ENCODE measurements around the gene SLC6A6.

SLC6A6 gene

GRCh38 chr3:14460342-14461005 lies 58.1 kb downstream of the SLC6A6 start:
- WGBS, result 84% methylated on average over 9 of the region's 9 CpGs
- Histone ChIP-seq H3K4me3 (ENCODE audit: insufficient read depth in 1 of 2, low read depth in 1 of 2, low read length in 2 of 2) (no peak overlapping the region), H2BK15ac (ENCODE audit: low read depth, poor library complexity, severe bottlenecking) (no peak overlapping the region)

GRCh38 chr3:14461006-14461747 lies 58.8 kb downstream of the SLC6A6 start:
- Histone ChIP-seq H2BK5ac (ENCODE audit: low read depth, low read length, poor library complexity, severe bottlenecking) (no peak overlapping the region), H3K9ac (ENCODE audit: low read length) (peak overlapping the region; percentile 54), H3K36me3 (ENCODE audit: control insufficient read depth in 1 of 2, insufficient read depth in 2 of 2, low read depth in 1 of 2, low read length in 2 of 2) (peaks cover 49 to 70% of the 10 kb centered on the region in 2 experiments), H2BK12ac (ENCODE audit: low read length in 2 of 2) (peak overlapping the region in 1 of 2 experiments; percentile 75), H3K4ac (ENCODE audit: low read depth in 1 of 2, low read length in 2 of 2) (peak overlapping the region in 1 of 2 experiments; percentile 49), H2AK5ac (ENCODE audit: low read length, severe bottlenecking) (peak overlapping the region; percentile 43), H2BK15ac (ENCODE audit: low read depth, poor library complexity, severe bottlenecking) (no peak overlapping the region), H3K4me3 (ENCODE audit: insufficient read depth in 1 of 2, low read depth in 1 of 2, low read length in 2 of 2) (no peak overlapping the region), H3K23ac (ENCODE audit: low read length in 2 of 2) (no peak overlapping the region), H3K14ac (ENCODE audit: low read length in 2 of 2) (peak overlapping the region in 1 of 2 experiments; percentile 73), H4K8ac (ENCODE audit: low read length) (peak overlapping the region; percentile 73), H3K4me2 (ENCODE audit: low read length, poor library complexity, severe bottlenecking) (no peak overlapping the region), H3K4me1 (ENCODE audit: control insufficient read depth, insufficient read depth, low read depth, low read length) (peaks cover 61% of the 10 kb centered on the region), H3K27ac (ENCODE audit: low read length, poor library complexity, severe bottlenecking) (peak overlapping the region; percentile 94), H2AFZ (ENCODE audit: low read depth, low read length) (no peak overlapping the region), H3K79me1 (replicated peaks; ENCODE audit: low read length, poor library complexity, severe bottlenecking) (peaks cover 3% of the 10 kb centered on the region), H3K18ac (ENCODE audit: low read depth in 1 of 2, low read length in 2 of 2) (peak overlapping the region; percentile 10 to 87), H3K9me3 (ENCODE audit: control insufficient read depth, low read length) (no peaks in the 10 kb centered on the region), H2BK120ac (ENCODE audit: low read depth, low read length) (no peak overlapping the region), H4K91ac (ENCODE audit: low read length) (no peak overlapping the region), H3K27me3 (ENCODE audit: control insufficient read depth in 1 of 2, insufficient read depth in 1 of 2, low read length in 2 of 2) (no peaks in the 10 kb centered on the region)
- WGBS, result 80% methylated on average over 13 of the region's 13 CpGs
- DNase-seq, result no peak

More at GRCh38 chr3:14460342-14461005, 58.1 kb downstream of the SLC6A6 start:
- Histone ChIP-seq H3K4me1 (ENCODE audit: control insufficient read depth, insufficient read depth, low read depth, low read length) (peaks cover 65% of the 10 kb centered on the region), H2BK120ac (ENCODE audit: low read depth, low read length) (no peak overlapping the region), H2AK5ac (ENCODE audit: low read length, severe bottlenecking) (peak overlapping the region; percentile 43), H2BK5ac (ENCODE audit: low read depth, low read length, poor library complexity, severe bottlenecking) (no peak overlapping the region), H2AFZ (ENCODE audit: low read depth, low read length) (no peak overlapping the region), H3K79me1 (replicated peaks; ENCODE audit: low read length, poor library complexity, severe bottlenecking) (peaks cover 6% of the 10 kb centered on the region), H3K4me2 (ENCODE audit: low read length, poor library complexity, severe bottlenecking) (no peak overlapping the region), H2BK12ac (ENCODE audit: low read length in 2 of 2) (peak overlapping the region in 1 of 2 experiments; percentile 16), H3K9ac (ENCODE audit: low read length) (peak overlapping the region; percentile 54), H4K8ac (ENCODE audit: low read length) (peak overlapping the region; percentile 66), H3K27ac (ENCODE audit: low read length, poor library complexity, severe bottlenecking) (peak overlapping the region; percentile 94), H3K23ac (ENCODE audit: low read length in 2 of 2) (no peak overlapping the region), H3K14ac (ENCODE audit: low read length in 2 of 2) (no peak overlapping the region), H3K4ac (ENCODE audit: low read depth in 1 of 2, low read length in 2 of 2) (peak overlapping the region in 1 of 2 experiments; percentile 49), H4K91ac (ENCODE audit: low read length) (peak overlapping the region; percentile 66), H3K27me3 (ENCODE audit: control insufficient read depth in 1 of 2, insufficient read depth in 1 of 2, low read length in 2 of 2) (no peaks in the 10 kb centered on the region), H3K18ac (ENCODE audit: low read depth in 1 of 2, low read length in 2 of 2) (peak overlapping the region; percentile 8 to 58), H3K9me3 (ENCODE audit: control insufficient read depth, low read length) (no peaks in the 10 kb centered on the region), H3K36me3 (ENCODE audit: control insufficient read depth in 1 of 2, insufficient read depth in 2 of 2, low read depth in 1 of 2, low read length in 2 of 2) (peaks cover 50 to 74% of the 10 kb centered on the region in 2 experiments)
- peak; percentile 55 for DNase-seq

GRCh38 chr3:14461748-14462324 lies 59.4 kb downstream of the SLC6A6 start:
- Histone ChIP-seq H3K9ac (ENCODE audit: low read length) (no peak overlapping the region), H3K4me3 (ENCODE audit: insufficient read depth in 1 of 2, low read depth in 1 of 2, low read length in 2 of 2) (no peak overlapping the region), H3K4me1 (ENCODE audit: control insufficient read depth, insufficient read depth, low read depth, low read length) (peaks cover 60% of the 10 kb centered on the region), H3K18ac (ENCODE audit: low read depth in 1 of 2, low read length in 2 of 2) (peak overlapping the region in 1 of 2 experiments; percentile 87), H2BK120ac (ENCODE audit: low read depth, low read length) (no peak overlapping the region), H3K36me3 (ENCODE audit: control insufficient read depth in 1 of 2, insufficient read depth in 2 of 2, low read depth in 1 of 2, low read length in 2 of 2) (peaks cover 49 to 72% of the 10 kb centered on the region in 2 experiments), H2BK12ac (ENCODE audit: low read length in 2 of 2) (no peak overlapping the region), H2AFZ (ENCODE audit: low read depth, low read length) (no peak overlapping the region), H2BK15ac (ENCODE audit: low read depth, poor library complexity, severe bottlenecking) (no peak overlapping the region), H3K27me3 (ENCODE audit: control insufficient read depth in 1 of 2, insufficient read depth in 1 of 2, low read length in 2 of 2) (no peaks in the 10 kb centered on the region), H3K79me1 (replicated peaks; ENCODE audit: low read length, poor library complexity, severe bottlenecking) (peaks cover 4% of the 10 kb centered on the region), H4K91ac (ENCODE audit: low read length) (no peak overlapping the region), H2AK5ac (ENCODE audit: low read length, severe bottlenecking) (peak overlapping the region; percentile 45), H3K23ac (ENCODE audit: low read length in 2 of 2) (no peak overlapping the region), H3K14ac (ENCODE audit: low read length in 2 of 2) (no peak overlapping the region), H3K27ac (ENCODE audit: low read length, poor library complexity, severe bottlenecking) (peak overlapping the region; percentile 94), H3K4ac (ENCODE audit: low read depth in 1 of 2, low read length in 2 of 2) (no peak overlapping the region), H3K4me2 (ENCODE audit: low read length, poor library complexity, severe bottlenecking) (no peak overlapping the region), H4K8ac (ENCODE audit: low read length) (no peak overlapping the region), H2BK5ac (ENCODE audit: low read depth, low read length, poor library complexity, severe bottlenecking) (peak overlapping the region; percentile 33), H3K9me3 (ENCODE audit: control insufficient read depth, low read length) (no peaks in the 10 kb centered on the region)
- 74% methylated on average over 6 of the region's 8 CpGs for WGBS
- DNase-seq, result peak; percentile 76

- H2BK120ac ChIP-seq (ENCODE audit: low read depth, low read length), result no peak overlapping the region
Observed at GRCh38 chr3:14462738-14463137, 60.3 kb downstream of the SLC6A6 start.

More at GRCh38 chr3:14462738-14463137, 60.3 kb downstream of the SLC6A6 start:
- Histone ChIP-seq H3K27me3 (ENCODE audit: control insufficient read depth in 1 of 2, insufficient read depth in 1 of 2, low read length in 2 of 2) (no peaks in the 10 kb centered on the region), H2AFZ (ENCODE audit: low read depth, low read length) (no peak overlapping the region), H2AK5ac (ENCODE audit: low read length, severe bottlenecking) (peak overlapping the region; percentile 30), H3K23ac (ENCODE audit: low read length in 2 of 2) (no peak overlapping the region), H3K4me2 (ENCODE audit: low read length, poor library complexity, severe bottlenecking) (no peak overlapping the region), H3K14ac (ENCODE audit: low read length in 2 of 2) (no peak overlapping the region), H2BK5ac (ENCODE audit: low read depth, low read length, poor library complexity, severe bottlenecking) (no peak overlapping the region), H3K9me3 (ENCODE audit: control insufficient read depth, low read length) (no peaks in the 10 kb centered on the region), H3K4me1 (ENCODE audit: control insufficient read depth, insufficient read depth, low read depth, low read length) (peaks cover 55% of the 10 kb centered on the region), H3K18ac (ENCODE audit: low read depth in 1 of 2, low read length in 2 of 2) (no peak overlapping the region), H3K4me3 (ENCODE audit: insufficient read depth in 1 of 2, low read depth in 1 of 2, low read length in 2 of 2) (no peak overlapping the region), H2BK12ac (ENCODE audit: low read length in 2 of 2) (no peak overlapping the region), H3K36me3 (ENCODE audit: control insufficient read depth in 1 of 2, insufficient read depth in 2 of 2, low read depth in 1 of 2, low read length in 2 of 2) (peaks cover 58 to 77% of the 10 kb centered on the region in 2 experiments), H3K4ac (ENCODE audit: low read depth in 1 of 2, low read length in 2 of 2) (no peak overlapping the region), H3K27ac (ENCODE audit: low read length, poor library complexity, severe bottlenecking) (peak overlapping the region; percentile 28), H2BK15ac (ENCODE audit: low read depth, poor library complexity, severe bottlenecking) (no peak overlapping the region), H3K79me1 (replicated peaks; ENCODE audit: low read length, poor library complexity, severe bottlenecking) (peaks cover 4% of the 10 kb centered on the region), H3K9ac (ENCODE audit: low read length) (no peak overlapping the region), H4K8ac (ENCODE audit: low read length) (no peak overlapping the region), H4K91ac (ENCODE audit: low read length) (peak overlapping the region; percentile 46)
- 78% methylated on average over 9 of the region's 9 CpGs for WGBS
- DNase-seq, result peak; percentile 47
